Measurements from ENCODE around the gene BAAT.
"Not testable (repeated sequence)": the region's sequence is repeated elsewhere in the genome, so short reads cannot be mapped to it uniquely, and the experiment has no call there.

BAAT gene

DNA sequence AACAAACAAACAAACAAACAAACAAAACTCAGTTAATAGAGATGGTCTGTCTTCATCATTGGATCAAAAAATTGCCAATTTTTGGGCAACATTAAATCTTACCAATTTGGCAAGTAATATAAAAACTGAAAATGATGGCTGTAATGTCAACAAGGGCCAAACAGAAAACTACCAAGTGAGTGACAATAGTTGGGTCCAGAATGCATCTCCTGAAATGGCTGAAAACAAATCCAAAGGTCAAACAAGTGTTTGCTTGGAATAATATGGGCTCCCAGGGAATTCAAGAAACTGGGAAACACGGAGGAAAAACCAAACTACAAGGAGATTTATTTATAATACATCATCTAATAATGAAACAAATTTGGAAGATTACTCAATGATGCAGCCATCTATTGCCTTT, 25.1 kb downstream of the BAAT start:
- DNase-seq: no peak

DNA sequence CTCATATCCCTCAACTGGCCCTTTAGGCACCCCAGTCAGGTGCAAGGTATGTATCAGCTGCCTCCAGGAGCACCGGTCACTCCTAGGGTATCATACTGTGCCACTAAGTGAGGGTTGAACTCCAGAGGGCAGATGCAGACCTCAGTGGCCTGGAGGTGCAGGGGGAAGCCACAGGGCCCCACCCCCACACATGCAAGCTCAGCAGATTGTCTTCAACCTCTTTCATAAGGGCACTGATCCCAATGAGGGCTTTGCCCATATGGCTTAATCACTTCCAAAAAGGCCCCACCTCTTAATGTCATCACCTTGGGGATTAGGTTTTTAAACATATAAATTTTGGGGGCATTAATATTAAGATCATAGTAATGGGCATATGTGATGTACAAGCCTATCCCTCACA, 28.2 kb downstream of the BAAT start:
- no peak for DNase-seq

DNA sequence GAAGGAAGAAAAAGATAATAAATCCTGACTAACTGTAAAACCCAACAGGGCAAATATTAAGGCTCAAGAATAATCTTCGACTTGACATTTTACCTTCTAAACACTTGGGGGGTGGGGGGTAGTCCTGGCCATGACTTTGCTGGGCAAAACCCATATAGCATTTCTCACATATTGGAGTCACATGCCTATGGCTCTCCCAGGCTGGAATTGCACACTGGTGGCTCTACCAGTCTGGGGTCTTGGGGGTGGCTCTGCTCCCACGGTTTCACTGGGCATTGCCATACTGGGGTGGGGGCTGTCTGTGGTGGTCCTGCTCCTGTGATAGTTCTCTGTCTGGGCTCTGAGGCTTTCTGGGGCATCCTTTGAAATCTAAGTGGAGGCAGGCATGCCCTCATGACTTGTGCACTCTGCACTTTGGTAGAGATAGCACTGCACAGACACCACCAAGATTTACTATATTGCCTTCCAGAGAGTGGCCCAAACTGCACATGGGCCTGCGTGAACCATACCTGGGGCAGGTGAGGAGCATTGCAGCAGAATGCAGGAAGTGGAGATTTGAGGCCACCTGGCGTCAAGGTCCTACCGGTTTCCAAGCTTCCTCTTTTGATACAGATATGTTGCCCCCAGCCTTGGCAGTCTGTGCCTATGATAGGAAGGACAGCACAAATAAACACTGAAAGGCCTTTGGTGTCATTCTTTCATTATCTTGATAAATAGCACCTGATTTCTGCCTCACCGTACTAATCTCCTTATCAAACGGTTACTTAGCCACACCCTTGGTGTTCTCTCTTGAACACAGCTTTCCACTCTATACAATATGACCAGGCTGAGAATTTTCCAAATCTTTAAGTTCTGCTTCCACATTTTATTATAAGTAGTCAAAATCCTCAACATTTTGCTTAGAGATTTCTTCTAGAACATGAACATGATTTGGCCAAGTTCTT, 29.8 kb downstream of the BAAT start:
- DNase-seq: no peak

DNA sequence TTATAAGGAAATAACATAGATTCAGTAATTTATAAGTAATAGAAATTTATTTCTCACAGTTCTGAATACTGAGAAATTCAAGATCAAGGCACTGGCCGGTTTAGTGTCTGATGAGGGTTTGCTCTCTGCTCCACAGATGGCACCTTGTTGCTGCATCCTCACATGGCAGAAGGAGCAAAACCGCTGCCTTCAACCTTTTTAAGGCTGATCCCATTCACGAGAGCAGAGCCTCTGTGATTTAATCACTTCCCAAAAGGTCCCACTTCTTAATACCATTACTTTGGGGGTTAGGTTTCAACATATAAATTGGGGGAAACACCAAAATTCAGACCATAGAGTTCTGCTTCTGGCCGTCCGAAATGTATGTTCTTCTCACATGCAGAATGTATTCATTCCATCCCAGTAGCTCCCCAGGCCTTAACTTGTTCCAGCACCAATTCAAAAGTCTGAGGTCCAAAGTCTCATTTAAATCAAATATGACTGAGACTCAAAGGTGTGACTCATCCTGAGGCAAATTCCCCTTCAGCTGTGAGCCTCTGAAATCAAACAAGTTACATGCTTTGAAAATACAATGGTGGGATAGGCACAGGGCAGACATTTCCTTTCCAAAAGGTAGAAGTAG, 30.6 kb downstream of the BAAT start:
- DNase-seq: no peak

DNA sequence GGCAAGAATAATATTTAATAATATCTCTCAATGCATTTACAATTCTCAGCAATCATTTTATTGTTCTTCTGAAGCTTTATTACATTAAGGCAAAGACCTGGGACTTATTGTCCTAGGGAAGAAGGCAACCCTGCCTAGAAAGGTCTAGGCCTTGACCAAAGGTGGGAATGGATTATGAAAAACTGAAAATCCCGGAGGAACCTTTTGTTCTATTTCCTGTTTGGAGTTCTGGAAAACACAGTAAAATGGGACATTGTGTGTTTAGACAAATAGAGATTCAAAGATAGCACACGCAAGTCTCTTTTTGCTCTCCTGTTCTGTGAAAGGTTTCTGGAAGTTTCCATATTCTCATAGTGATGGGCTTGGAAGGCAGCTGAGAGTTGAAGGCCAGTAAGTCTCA, 31.1 kb downstream of the BAAT start:
- DNase-seq: no peak

DNA sequence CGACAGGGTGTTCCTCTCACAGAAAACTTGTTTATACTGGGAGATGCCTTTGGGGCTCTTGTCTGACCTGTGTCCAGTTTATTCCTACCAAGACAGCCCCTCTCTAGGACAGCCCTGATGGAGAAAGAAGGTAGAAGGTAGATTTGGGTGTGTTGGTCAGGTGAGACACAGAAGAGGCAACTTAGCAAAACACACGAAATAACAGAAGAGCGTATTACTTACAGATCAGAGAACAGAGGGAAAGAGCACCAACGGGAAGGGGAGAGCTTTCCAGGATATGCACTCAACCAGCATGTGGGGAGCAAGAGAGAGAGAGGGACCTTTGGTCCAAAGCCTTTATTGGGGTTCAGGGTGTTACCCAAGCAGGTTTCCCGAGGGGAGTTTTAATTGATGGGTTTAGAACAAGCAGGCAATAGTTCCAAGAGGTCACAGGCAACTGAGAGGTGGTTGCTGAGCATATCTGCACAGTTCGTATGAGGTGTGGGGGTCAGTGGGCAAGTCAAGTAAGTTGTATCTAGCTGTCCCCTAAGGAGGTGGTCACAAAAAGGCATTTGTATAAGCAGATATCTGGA, 31.8 kb downstream of the BAAT start:
- no peak for DNase-seq

DNA sequence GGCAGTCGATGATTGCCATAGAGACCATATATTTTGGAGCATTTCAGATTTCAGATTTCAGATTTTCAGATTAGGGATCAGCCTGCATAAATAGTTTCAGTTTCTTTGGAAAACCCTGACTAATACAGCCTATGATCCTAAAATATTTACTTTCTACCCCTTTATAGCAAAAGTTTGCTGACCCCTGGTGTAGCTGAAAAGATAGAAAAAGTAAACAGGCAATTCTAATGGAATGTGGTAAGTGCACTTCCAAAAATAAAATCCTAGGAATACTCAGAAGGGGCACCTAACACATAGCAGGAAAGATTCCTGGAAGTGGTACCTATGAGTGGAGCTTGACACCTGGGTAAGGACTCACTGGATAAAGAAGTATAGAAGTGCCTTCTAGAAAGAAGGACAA, 34.5 kb downstream of the BAAT start:
- DNase-seq: no peak

DNA sequence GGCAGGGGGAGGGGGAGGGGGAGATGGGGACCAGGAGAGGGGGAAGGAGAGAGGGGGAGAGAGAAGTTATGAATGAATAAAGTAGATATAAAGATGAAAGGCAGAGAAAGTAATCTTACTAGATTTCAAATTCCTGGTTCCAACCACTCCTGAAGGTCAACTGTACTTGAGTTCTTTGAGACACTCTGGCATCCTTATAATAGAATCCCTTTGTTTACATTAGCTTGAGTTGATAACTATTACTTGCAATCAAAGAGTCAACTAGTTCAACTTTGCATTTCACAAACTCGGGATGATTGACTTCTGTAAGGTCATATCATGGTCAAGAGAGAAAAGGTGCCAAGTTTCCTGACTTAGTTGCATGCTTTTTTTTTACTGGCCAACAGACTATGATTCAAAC, 42.2 kb downstream of the BAAT start:
- DNase-seq: no peak

DNA sequence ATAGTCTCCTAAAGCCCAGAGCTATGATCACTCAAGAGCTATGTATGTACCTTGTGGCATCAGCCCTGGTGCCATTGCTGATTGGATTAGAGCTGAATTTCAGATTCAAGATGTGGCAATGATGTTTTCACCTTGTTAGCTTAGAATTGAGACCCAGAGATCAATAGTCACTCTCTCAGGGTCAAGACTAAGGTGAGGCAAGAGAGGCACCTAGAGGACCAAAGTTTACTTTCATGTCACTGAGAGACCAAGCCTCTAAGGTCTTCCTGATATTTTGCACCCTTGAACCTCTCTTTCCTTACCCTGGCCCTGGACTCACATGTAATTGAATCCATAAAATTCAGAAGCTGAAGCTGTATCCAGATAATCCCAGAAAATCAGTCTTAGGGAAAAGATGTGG, 42.8 kb downstream of the BAAT start:
- no peak for DNase-seq

DNA sequence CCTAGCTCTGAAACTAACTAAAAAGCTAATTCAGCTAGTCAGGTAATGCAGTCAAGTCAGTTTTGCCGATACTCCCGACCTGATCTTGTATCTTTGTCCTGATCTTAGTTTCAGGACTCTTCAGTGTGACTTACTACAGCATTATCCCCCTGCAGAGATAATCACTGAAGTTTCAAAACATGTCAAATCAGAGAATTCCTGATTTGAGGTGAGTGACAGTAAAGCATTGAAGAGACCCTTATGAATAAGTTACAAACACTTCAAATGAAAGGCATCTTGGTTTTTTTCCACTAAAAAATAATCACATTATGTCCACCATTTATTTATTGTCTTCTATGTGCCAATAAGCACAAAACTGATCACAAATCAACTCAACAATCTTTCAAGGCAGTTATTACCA, 47.6 kb downstream of the BAAT start:
- DNase-seq: no peak

DNA sequence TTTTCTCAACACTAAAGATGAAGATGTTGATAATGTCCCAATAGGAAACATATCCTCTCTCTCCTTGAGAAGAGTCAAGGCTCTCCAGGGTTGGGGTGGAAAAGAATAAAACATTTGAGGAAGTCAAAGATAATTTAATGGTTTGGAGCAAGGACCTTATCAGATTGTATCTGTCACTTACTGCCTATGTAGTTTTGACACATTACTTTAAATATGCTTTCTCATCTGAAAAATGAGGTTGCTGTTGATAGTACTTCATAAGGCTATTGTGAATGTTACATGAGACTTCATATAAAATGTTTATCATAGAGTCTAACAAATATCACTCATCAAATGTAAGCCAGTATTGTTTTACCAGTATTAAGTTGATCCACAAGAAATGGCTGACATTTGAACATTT, 48.7 kb downstream of the BAAT start:
- no peak for DNase-seq

DNA sequence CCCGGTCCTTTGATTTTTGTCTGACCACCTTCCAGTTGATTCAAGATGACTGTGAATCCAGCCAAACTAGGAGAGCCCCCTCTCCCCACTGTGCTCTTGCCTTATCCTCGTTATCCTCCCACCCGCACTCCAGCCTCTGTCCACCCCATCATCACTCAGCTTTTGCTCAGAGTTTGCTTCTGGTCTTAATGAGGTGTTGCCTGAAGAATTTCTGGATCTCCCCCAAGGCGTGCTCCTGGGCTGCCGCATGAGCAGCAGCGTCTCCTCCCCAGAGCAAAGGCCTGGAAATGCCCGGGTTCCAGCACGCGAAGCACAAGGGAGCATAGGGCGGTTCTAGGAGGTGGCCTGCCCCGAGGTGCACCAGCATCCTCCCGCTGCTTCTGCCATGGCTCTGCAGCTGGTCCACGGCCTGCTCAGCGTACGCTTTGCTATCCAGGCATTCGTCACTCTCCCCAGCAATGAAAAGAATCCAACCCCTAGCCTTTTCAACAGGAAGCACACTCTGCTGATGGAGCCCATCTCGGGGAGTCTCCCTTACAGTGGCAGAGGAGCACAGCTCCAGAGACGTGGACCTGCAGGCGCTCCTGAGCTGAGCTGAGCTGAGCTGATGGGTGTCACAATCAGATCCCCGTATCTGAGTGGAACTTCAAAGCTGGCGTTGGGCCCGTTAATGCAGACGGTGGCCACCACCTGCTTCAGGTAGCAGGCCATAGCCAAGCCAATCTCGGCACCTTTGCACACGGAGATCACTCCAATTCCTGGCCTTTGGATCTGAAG, 50.7 kb downstream of the BAAT start:
- no peak for DNase-seq

DNA sequence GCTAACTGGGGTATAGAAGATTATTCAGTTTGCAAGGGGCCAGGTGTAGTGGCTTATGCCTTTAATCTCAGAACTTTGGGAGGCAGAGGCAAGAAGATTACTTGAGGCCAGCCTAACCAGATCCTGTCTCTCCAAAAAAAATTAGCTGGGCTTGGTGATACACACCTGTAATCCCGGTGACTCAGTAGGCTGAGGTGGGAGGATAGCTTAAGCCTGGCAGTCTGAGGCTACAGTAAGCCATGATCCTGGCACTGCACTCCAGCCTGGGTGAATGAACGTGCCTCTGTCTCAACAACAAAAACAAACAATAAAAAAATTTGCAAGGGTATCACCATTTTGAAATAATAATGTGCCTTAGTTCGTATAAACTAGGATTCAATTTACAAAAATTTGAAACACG, 51.3 kb downstream of the BAAT start:
- no peak for DNase-seq

DNA sequence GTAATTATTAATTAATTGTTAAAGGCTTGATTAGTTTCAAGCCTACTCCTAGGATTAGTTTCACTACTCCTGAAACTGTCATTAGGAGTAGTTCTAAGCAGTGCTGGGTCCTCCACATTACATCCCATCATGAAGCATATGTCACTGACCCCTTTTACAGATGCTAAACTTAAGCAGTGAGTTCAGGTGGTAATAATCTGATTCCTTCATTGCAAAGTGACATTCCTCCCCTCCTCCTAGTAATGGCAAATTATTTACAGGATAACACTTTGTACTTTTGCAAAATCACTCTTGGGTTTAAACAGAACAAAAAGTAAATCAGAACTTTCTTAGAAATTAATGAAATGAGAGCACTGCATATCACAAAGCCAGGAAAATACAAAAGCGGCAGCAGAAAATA, 52.4 kb downstream of the BAAT start:
- DNase-seq: no peak

DNA sequence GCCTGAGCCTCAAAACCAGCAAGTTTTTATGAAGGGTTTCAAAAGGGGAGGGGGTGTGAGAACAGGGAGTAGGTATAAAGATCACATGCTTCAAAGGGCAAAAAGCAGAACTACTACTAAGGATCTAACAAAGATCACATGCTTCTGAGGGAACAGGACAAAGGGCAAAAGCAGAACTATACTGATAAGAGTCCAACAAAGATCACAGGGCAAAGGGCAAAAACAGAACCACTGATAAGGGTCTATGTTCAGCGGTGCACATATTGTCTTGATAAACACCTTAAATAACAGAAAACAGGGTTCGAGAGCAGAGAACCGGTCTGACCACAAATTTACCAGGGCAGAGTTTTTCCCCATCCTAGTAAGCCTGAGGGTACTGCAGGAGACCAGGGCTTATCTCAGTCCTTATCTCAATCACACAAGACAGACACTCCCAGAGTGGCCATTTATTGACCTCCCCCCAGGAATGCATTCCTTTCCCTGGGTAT, 57.3 kb downstream of the BAAT start:
- not testable (repeated sequence) for DNase-seq

DNA sequence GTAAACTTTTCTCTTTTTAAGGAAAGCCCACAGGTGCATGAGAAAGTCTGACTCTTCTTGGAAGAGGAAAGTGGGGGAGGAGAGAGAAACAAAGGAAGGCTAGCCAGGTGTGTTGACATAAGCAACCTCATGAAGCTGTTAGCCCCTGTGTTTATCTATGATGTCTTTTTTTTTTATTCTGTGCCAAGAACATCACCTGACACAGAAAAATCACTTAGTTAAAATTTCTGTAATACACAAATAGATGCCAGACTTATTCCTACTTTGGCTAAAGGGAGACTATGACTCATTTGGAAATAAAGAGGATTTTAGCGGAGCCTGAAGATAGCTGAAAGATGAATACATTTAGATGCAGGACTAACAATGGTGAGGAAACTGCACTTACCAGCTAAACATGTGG, 58.3 kb downstream of the BAAT start:
- no peak for DNase-seq

DNA sequence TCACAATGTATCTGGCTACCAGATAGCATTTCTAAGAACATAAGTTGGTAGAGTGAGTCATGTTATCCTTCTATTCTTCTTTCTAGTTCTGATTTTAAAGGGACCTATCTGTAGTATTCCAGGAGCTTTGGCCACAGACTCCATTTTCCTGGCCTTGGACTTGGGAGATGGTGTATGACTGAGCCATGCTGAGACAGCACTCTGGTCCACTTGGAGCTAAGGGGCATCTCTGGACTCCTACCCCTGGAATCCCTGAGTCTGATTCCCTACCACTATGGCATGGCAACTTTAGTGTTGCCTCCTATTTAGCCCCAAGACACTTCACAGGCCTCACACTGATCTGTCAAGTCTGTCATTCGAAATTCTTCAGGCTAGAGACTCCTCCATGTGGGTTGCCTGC, 58.8 kb downstream of the BAAT start:
- no peak for DNase-seq

DNA sequence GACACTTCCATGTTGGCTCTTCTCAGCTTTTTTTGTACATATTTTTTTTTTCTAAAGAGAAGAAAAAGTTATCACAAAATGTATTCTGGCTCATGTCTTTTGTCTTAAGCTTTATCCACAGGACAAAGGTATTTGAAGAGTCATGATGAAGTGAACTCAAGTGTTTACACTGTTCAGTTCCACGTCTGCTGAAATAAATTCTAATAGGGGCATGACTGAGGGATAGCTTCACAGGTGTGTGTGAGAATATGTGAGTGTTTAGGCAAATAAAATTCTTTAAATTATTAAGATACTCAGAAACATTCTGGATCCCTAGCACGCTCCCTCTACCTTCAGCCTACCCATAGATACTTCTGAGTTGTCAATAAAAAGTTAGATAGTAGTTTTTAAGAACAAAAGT, 59.8 kb downstream of the BAAT start:
- DNase-seq: no peak

DNA sequence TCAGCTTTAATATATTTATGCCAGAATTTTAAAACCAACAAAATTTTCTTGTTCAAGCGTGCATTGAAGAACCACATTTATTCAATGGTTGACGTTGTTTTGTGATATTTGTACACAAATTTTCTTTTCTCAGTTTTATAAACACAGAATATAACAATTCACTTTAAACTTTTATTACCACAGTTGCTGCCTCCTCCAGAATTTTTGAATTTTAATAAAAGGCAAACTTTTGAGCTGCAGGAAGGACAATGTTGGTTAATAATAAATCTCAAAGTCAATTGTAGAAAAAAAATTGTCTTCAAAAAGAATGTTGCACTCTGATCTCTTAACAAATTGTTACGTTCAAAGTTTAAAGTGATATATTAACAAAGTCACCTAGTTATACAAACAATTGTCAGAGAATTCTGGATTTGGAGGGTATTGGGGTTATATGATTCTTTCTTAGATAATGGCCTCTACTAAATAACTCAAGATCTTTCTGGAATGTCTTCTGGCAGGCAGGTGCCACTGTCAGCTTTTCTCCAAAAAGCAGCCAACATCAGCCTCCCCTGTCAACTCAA, 60.5 kb downstream of the BAAT start:
- DNase-seq: no peak

DNA sequence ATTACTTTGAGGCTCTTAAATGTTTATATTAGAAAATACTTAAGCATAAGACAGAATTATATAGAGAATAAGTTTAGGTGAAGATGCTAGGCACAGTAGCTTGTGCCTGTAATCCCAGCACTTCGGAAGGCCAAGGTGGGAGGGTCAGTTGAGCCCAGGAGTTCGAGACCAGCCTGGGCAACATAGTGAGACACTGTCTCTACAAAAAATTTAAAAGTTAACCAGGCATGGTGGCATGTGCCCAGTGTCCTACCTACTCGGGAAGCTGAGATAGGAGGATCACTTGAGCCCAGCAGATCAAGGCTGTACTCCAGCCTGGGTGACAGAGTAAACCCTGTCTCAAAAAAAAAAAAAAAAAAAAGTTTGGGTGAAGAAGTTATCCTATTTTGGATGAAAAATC, 61.7 kb downstream of the BAAT start:
- DNase-seq: no peak

DNA sequence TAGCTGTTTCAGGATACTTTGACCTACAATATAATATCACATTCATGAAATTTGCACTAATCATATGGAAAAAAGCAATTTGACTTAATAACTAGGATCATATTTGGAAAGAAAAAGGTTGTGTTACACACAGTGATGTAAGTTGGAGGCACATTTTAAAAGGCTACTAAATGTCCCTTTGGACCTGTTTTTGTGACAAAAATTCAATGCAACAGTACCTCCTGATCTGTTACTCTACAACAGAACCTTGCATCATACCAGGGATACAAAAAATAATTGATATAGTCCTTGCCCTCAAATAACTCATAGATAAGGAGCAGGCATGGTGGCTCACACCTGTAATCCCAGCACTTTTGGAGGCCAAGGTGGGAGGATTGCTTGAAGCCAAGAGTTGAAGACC, 67.1 kb downstream of the BAAT start:
- DNase-seq: no peak

DNA sequence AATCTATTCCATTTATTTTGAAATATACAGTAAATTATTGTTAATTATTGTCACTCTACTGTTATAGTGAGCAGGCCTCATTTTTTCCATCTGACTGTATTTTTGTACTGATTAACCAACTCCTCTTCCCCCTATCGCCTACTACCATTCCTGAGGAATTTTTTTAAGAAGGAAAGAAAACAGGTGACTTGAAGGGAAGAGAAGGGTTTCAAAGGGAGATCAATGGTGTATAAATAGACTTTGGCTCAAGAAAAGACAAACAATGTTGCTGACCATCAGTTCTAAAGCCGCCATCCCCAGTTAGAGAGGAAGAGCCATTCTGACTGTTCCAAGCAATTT, 69.7 kb downstream of the BAAT start:
- DNase-seq: no peak

DNA sequence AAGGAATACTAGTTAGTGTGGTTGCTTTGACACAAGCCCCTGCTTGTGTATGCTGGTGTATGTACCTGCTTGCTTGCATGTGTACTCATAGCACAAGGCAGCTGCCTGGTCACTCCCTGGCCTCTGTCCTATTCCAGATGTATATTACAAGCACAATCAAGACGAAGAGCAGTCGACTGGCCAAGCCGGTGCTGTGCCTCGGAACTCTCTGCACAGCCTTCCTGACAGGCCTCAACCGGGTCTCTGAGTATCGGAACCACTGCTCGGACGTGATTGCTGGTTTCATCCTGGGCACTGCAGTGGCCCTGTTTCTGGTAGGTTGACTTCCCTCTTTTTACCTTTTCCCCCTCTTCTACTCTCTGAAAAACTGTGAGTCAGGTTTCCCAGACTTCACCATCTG, 72.1 kb downstream of the BAAT start:
- DNase-seq: no peak

All from C1 segment of cervical spinal cord (tissue), 14 donors.